ENCODE data around the gene USP9X.

DNA sequence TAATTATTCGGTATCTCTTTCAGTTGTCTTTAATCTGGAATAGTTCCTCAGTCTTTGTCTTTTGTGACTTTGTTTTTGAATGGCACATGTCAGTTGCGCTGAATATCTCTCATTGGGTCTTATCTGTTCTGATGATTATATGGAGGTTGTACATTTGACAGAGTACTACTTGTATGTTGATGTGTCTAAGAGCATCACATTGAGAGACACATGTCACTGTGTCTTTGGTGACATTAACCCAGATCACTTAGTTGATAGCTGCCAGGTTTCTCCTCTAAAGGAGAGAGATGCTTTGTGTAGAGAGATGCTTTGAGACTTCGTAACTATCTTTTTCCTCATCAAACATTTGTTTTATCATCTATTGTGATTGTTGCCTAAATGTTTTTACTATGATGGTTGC is 92.1 kb downstream of the USP9X start:
- TF ChIP-seq, protein P1, sequence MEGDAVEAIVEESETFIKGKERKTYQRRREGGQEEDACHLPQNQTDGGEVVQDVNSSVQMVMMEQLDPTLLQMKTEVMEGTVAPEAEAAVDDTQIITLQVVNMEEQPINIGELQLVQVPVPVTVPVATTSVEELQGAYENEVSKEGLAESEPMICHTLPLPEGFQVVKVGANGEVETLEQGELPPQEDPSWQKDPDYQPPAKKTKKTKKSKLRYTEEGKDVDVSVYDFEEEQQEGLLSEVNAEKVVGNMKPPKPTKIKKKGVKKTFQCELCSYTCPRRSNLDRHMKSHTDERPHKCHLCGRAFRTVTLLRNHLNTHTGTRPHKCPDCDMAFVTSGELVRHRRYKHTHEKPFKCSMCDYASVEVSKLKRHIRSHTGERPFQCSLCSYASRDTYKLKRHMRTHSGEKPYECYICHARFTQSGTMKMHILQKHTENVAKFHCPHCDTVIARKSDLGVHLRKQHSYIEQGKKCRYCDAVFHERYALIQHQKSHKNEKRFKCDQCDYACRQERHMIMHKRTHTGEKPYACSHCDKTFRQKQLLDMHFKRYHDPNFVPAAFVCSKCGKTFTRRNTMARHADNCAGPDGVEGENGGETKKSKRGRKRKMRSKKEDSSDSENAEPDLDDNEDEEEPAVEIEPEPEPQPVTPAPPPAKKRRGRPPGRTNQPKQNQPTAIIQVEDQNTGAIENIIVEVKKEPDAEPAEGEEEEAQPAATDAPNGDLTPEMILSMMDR (IDR thresholded peaks at IDR 0.05), result no peak
- TF ChIP-seq POLR2A (IDR thresholded peaks at IDR 0.05), result no peak

Measured in suprapubic skin (tissue), 3 donors.